Kidney (tissue), 14 donors: ENCODE measurements around the gene PFKL. TPM values are rescaled to one million over a fixed set of nuclear protein-coding genes. Genes with fewer than 3 reads are reported as not detected.

ENCODE experiments used
- DNase-seq, 5 donors: peaks; one replicate each; pipeline ENCODE4 v3.0.0-alpha.2; 2013 to 2020
- FAIRE-seq: peaks from 2 replicates; lab custom pipeline; 2012; peaks lifted over from hg19 to GRCh38; lab: Jason Lieb, UNC
- H3K27ac ChIP-seq, 2 donors: one replicate each; pipeline ENCODE4 v1.7.0; 2013; ENCODE audit warnings: low read depth in 2 of 2, low read length in 2 of 2, inconsistent platforms in 1 of 2
- H3K27me3 ChIP-seq: one replicate; pipeline ENCODE4 v1.7.1; 2013; ENCODE audit warnings: low read length, inconsistent platforms; ENCODE audit not compliant: control insufficient read depth, insufficient read depth
- H3K36me3 ChIP-seq, 3 donors: one replicate each; pipeline versions ENCODE4 v1.7.0 to v1.7.1; 2013; ENCODE audit warnings: low read length in 3 of 3, control low read depth in 1 of 3, inconsistent platforms in 1 of 3; ENCODE audit not compliant: insufficient read depth in 3 of 3, control insufficient read depth in 2 of 3
- H3K4me1 ChIP-seq, 3 donors: one replicate each; pipeline versions ENCODE4 v1.7.0 to v1.7.1; 2013; ENCODE audit warnings: low read length in 3 of 3, inconsistent platforms in 1 of 3, low read depth in 1 of 3; ENCODE audit not compliant: control insufficient read depth in 2 of 3, insufficient read depth in 2 of 3
- H3K4me3 ChIP-seq, 3 donors: one replicate each; pipeline versions ENCODE4 v1.7.0 to v1.8.1; 2013; ENCODE audit warnings: low read length in 3 of 3, control low read depth in 1 of 3, inconsistent platforms in 1 of 3
- H3K9ac ChIP-seq, 3 donors: one replicate each; pipeline versions ENCODE4 v1.7.0 to v1.7.1; 2013; ENCODE audit warnings: low read length in 3 of 3, control low read depth in 1 of 3, inconsistent platforms in 1 of 3
- H3K9me3 ChIP-seq, 3 donors: one replicate each; pipeline versions ENCODE4 v1.7.0 to v1.7.1; 2013; ENCODE audit warnings: low read length in 3 of 3, control low read depth in 1 of 3, inconsistent platforms in 1 of 3; ENCODE audit not compliant: control insufficient read depth in 2 of 3, insufficient read depth in 1 of 3
- CTCF ChIP-seq: IDR thresholded peaks from 3 replicates; pipeline ENCODE4 v1.5.1; 2012; ENCODE audit warnings: mild to moderate bottlenecking, moderate library complexity, borderline replicate concordance; ENCODE audit not compliant: insufficient read depth; ENCODE audit errors: extremely low read depth
- intact Hi-C: fragments of 100-400 bp; cut with DNase I; formaldehyde crosslinking; loops from one replicate; pipeline ENCODE4 v1.11.1; 2022
- polyA plus RNA-seq: library from polyadenylated mRNA; stranded (reverse); fragments of 350-450 nt; fragmentation: Illumina TruSeq; extraction: RNeasy Lipid Tissue Mini Kit (QIAGEN cat#74804); gene quantifications from one replicate; pipeline ENCODE4 v1.2.3, GENCODE V29; 2014; ENCODE audit warnings: low read depth, low replicate concordance; ENCODE audit not compliant: insufficient read depth
- total RNA-seq: library from RNA; stranded (reverse); fragmentation: NEBNext Ultra II Directional; extraction: Animal tissue kit (Norgen Biotek cat#: 25700); gene quantifications from one replicate; pipeline ENCODE4 v1.2.1, GENCODE V29; 2021
- donor health status: control.
- donor health status: control.
- donor health status: control.
- donor health status: control.
- donor health status: control.
- donor health status: DM: yes; HTN: yes; CAD: no.
- donor health status: Normal renal cell carcinoma (clear cell type).

PFKL gene
- total and polyA plus RNA-seq, 2 donors from 2014 or later, result 155 to 197 TPM

DNA sequence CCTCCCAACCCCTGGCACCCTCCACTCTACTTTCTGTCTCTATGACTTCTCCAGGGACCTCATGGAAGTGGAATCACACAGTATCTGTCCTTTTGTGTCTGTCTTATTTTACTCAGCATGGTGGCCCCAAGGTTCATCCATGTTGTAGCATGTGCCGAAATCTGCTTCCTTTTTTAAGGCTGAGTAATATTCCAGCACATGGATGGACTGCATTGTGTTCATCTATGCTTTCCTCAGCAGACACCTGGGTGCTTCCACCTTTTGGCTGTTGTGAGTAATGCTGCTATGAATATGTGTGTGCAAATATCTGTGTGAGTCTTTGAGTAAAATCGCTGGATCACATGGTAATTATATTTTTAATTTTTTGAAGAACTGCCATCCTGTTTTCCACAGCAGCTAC is 1.6 kb upstream of the PFKL start:
- H3K9ac ChIP-seq, result no peak overlapping the region
- FAIRE-seq (no peak), DNase-seq (no peak)
- H3K27me3 ChIP-seq, result no peaks in the 10 kb centered on the region
- intact Hi-C loops, result no loop called here
- H3K4me1 ChIP-seq, result peaks cover 0 to 36% (median 9%) of the 10 kb centered on the region in 3 donors
- H3K36me3 ChIP-seq, result no peaks in the 10 kb centered on the region
- no peak overlapping the region for H3K4me3 ChIP-seq
- no peak for TF ChIP-seq CTCF
- no peak overlapping the region for H3K27ac ChIP-seq
- no peaks in the 10 kb centered on the region for H3K9me3 ChIP-seq

- Histone ChIP-seq H3K9ac (peak overlapping the region in 2 of 3 donors; percentile 34 to 77), H3K9me3 (no peaks in the 10 kb centered on the region), H3K36me3 (no peaks in the 10 kb centered on the region), H3K4me3 (peak overlapping the region; percentile 30 to 53 (median 53)), H3K4me1 (peaks cover 0 to 38% (median 12%) of the 10 kb centered on the region in 3 donors), H3K27me3 (no peaks in the 10 kb centered on the region), H3K27ac (peak overlapping the region; percentile 96 to 98)
- peak in 1 of 5 donors; percentile 41 for DNase-seq
- no peak for FAIRE-seq
- TF ChIP-seq CTCF, result no peak
- intact Hi-C loops, result no loop called here
Observed at GRCh38 chr21:44299085-44299457, 782 bp upstream of the PFKL start.

DNA sequence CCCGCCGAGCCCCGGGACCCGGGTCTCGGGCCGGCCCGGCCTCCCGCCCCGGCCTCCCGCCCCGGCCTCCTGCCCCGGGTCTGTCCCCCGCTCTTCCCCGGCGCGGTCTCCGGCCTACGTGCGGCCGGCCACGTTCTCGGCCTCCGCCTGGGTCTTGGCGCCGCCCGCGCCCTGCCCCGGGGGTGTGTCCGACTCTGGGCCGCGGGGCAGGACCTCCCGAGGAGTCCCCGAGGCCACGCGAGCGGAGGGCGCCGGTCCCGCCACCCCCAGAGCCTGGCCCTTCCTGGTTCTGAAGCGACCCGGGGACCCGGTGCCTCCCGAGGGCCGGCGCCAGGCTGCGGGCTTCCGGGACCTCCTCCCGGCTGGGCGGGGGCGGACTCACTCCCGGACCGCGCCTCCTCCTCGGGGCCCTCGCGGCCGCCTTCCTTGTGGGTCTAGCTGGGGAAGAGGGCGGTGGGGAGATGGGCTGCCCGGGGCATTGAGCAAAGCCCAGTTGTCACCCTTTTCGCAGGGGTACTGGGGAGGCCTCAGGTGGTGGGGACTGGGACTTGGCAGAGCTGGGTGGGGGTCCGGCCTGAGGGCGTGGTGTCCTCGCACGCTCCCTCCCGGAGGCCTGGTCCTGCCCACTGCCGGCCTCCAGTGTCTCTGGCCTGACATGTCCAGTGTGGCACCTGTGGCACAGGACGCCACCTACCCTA is 558 bp downstream of the PFKL start:
- no peaks in the 10 kb centered on the region for H3K27me3 ChIP-seq
- H3K36me3 ChIP-seq, result no peaks in the 10 kb centered on the region
- peaks cover 0 to 43% (median 23%) of the 10 kb centered on the region in 3 donors for H3K4me1 ChIP-seq
- H3K9me3 ChIP-seq, result no peaks in the 10 kb centered on the region
- intact Hi-C loops, result no loop called here
- no peak for FAIRE-seq
- TF ChIP-seq CTCF, result no peak
- H3K9ac ChIP-seq, result peak overlapping the region in 2 of 3 donors; percentile 75 to 81
- peak overlapping the region; percentile 72 to 96 for H3K27ac ChIP-seq
- peak; percentile 50 to 94 (median 81) for DNase-seq
- peak overlapping the region; percentile 51 to 77 (median 71) for H3K4me3 ChIP-seq
